CD4-positive, alpha-beta T cell treated with Interleukin-1 beta for 1 hour (primary cell): Measurements from ENCODE around the gene ACTG1.

Experiments
- DNase-seq, 2 donors: peaks; one replicate each; pipeline ENCODE4 v3.0.0-alpha.2; 2020 to 2022

Gene ACTG1

DNA sequence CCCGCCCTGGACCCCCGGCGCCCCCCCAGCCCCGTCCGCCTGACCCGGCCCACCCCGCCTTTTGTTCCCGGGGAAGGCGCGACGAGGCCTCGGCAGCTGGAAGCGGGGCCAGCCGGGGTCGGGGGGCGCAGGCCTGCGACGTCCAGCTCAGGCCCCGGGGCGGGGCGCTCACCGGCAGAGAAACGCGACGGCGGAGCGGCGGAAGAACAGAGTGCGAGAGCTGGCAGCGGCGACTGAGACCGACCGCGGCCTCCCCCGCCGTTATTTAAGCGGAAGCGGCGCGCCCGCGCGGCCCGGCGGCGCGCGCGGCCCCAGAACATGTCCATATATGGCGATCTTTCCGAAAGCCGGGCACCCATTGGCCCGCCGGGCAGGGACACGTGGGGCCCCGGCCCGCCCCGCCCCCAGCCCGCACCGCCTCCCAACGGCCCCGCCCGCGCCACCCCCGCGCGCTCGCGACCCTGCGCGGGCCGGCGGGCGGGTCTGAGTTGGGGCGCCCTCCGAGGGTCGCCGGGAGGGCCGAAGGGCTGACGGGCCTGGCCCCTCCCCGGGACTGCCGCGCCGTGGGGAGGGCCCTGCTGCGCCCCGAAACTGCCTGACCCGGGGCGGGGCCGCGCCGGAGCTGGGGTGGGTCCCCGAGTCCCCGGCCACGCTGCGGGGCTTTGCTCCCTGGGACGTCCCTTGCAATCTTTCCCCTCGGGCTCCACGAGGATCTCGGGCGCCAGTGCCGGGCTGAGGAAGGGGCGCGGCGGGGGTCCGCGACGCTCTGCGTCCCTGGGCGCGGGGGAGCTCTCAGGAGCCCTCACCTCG lies at the start of gene ACTG1:
TSS of gene ACTG1 (minus strand) at position 238 of the 810 bp plus-strand sequence. CDS start 445 bp downstream, outside the sequence.
- peak; percentile 94 to 95 for DNase-seq

DNA sequence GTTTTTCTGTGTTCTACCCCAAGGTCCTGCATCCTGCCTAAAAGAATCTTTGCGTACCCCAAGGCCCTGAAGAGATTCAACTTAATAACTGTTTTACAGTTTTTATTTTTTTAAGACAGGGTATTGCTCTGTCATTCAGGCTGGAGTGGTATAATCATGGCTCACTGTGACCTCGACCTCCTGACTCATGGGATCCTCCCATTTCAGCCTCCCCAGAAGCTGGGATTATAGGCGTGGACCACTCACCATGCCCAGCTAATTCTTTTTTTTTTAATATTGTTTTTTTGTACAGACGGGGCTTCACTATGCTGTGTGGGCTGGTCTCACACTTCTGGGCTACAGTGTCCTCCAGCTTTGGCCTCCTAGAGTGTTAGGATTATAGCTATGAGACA lies 48.9 kb upstream of the ACTG1 start:
- no peak for DNase-seq

DNA sequence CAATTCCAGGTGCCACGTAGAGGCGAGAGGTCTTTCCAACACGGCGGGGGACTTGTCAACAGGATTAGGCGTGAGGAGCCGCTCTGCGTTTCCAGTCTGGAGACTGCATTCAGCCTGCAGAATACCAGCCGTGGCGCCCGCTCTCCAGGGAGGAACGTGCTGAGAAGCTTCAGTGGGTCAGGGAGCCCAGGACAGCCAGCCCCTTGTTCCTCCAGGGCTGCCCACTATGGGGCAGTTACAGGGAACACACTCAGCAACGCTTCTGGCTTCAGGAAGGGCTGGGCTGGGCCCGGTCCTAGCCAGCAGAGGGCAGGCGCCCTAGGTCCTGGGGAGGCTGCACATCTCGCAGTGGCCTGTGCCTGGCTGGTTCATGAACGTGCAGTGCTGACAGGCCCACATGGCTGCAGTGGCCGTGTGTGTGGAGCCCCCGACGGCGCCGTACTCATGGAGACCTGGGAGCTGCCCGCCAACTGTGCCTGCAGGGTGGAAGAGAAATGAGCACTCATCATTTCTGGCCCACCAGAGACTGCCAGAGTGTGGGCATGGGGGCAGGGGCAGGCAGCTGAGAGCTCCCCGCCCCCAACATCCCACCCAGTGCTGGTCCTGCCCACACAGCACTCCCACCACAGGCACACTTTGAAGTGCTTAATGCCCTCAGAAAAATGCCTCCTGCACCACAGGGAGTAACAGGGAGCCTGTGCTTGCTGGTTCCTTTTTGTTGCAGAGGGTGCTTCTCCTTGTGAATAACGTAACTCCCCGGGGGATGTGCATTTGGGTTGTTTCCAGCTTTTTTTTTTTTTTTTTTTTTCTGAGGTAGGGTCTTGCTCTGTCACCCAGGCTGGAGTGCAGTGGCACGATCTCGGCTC lies 46.6 kb upstream of the ACTG1 start:
- DNase-seq, result peak in 1 of 2 donors; percentile 24

DNA sequence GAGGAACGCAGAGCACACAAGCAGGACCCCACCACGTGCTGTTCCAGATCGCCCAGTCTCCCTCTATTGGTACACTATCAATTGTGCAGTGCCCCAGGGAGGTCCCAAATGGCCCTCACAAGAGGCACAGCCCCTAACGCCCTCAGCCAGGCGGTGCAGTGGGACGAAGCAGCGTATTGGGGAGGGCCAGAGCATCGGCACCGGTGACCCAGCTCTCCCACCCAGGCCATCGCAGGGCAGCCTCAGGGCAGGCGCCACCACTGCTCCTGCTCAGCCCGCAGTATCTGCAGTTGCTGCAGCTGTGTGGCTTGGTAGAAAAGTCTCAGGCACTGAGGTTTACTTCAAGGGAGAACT lies 45.5 kb upstream of the ACTG1 start:
- no peak for DNase-seq

DNA sequence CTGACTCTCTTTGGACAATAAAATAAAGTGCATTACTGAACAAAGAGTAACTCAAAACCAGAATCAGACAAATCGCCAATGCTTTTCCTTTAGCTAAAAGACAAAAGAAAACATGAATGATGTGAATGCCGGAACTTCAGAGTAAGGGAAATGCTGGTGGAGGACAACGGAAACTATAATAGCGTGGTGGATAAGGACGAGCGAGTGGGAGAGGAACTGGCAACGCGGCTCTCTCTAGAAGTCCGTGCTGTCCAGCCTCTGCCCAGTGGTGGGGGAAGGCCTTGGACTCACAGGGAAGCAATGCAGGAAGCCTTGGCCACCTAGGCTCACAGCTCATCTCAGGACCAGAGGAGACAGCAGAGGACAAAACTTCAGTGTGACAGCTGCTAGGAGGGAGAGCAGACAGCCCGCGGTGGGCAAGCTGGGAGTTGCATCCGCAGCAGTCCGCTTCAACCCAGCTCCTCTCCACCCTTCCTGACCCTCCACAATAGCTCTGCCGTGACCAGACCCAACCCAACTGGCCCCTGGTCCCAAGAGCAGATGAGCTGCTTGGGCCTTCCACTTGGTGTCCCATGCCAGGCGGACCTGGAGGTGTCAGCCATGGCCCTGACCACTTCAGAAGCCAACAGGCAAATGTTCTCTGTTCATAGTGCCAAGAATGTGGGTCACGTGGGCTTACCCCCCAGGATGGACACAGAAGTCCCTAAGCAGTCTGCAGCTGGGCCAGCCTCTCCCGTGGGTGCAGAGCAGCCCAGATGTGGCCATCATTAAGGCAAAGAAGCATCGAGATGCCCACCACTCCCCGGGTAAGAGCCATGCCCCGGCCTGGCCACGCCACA lies 44.9 kb upstream of the ACTG1 start:
- DNase-seq, result no peak

DNA sequence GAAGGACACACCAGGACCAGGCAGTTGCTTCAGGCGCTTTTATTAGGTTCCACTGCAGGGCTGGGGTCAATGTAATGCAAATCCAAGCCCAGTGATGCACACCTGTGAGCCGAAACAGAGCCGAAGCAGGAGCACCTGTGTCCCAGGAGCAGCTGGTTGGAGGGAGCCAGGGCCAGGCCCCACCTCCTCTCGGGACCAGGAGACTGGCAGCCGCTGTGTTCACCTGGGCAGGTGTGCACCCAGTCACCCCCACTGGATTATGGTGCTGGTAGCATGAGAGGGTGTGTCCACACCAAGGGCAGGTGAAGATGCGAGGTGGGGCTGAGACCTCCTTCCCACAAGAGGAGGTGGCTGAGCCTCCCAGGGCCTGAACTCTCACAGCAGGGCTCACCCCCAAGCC lies 44.3 kb upstream of the ACTG1 start:
- DNase-seq, result no peak

DNA sequence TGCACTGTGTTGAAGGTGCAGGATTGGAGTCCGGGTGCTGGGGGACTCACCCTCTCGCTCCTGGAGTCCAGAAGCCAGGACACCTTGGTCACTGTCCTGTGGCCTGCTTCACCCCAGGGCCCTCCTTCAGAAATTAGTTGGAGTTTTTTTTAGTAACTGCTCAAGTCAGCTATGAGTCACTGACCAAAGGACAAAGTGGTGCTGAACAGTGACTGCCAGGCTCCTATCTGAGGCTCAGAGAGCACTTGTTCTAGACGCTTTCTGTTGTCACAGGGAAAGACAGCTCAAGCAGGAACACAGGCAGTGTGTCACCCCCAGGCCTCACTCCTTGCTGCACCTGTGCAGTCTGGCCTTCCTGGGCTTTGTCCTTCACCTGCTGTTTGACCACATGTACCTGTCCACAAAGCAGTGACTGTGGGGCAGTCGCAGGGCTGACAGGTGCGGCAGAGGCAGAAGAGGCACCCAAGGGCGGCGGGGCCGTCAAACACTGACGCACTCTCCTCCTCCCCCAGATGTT lies 43.6 kb upstream of the ACTG1 start:
- no peak for DNase-seq

DNA sequence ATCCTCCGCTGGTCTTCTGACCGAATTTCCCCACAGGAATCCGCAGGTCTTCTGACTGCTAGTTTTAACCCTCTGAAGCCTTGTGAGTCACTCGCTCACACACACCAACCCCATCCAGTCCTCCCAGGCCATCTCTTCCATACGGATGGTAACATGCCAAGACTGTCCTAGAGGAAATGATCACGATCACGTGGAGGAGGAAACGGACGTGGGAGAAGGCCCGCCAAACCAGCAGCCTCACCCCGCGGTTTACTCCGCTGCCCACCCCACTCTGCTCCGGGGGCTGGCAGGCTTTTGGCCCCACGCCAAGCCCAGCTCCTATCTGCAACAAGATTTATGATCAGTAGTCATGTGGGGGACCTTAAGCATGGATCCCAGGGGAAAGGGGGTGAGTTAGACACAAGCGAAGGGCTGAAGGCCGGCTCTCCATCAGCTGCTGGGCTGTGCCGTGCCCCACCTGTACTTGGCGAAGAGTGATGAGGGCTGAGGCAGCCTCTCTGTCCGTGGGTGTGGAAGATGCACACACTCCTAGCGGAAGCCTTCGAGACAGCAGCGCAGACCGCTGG lies 41.1 kb upstream of the ACTG1 start:
- no peak for DNase-seq

DNA sequence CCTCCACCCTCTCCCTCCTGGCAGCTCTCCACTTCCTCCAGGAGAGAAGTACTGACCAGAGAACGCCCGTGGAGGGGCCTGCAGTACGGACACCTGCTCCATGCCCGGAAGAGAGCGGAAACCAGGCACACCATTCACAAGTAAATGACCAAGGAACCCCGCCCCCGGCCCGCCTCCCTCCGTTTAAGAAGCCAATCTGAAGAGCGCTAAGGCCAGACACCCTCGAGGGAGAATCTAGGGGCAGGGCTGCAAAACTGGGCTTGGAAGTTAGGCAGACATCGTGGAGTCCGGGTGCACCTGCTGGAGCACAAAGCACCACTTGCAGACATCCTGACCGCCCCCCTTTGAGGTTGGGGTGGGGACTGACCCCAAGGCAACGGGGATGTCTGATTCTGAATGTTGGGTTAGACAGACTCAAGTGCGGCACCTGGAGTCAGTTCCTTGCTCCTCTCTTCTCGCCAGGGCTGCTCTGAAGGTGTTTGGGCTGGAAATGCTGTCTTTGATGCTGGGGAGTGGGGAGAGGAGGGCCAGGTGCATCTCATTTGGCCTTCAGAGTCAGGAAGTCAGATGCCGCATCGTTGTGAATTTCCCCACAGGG lies 40.5 kb upstream of the ACTG1 start:
- DNase-seq, result peak; percentile 72 to 80

DNA sequence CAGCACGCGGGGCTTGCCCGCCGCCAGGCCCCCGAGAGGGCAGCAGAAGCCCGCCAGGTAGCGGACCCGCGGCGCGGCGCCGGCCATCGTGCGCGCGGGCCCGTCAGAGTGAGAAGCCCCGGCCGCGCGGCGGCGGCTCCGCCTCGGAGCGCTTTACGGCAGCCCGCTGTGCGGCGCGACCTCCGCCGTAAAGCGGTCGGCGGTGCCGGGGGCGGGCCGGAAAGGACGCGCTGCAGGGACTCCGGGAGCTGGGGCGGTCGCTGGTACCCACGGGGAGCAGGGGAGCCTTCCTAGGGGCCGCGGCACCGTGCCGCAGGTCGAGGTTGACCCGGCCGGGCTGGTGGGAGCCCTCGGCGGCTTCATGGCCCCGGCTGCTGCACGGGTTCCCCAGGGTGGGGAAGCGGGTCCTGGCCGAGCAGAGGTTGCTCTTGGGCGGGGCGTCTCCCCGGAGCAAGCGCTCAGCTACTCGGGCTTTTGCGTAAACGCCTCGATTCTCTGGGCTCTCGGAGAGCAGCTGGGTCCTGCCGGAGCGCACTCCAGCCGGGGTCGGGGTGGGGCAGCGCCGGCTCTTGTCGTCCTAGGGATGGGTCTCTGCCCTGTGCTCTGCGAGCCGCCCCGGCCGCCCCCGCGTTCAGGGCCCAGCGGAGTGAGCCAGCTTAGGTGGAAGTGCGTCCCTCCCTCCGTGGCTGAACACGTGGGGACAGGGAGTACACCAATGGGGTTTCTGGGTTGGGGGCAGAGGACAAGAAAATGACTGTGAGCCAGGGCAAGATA lies 39.8 kb upstream of the ACTG1 start, which contains the start of gene FAAP100:
TSS of gene FAAP100 (minus strand) at position 110 of the 774 bp plus-strand sequence. CDS start at position 87, 23 bp downstream.
- peak; percentile 81 to 83 for DNase-seq

DNA sequence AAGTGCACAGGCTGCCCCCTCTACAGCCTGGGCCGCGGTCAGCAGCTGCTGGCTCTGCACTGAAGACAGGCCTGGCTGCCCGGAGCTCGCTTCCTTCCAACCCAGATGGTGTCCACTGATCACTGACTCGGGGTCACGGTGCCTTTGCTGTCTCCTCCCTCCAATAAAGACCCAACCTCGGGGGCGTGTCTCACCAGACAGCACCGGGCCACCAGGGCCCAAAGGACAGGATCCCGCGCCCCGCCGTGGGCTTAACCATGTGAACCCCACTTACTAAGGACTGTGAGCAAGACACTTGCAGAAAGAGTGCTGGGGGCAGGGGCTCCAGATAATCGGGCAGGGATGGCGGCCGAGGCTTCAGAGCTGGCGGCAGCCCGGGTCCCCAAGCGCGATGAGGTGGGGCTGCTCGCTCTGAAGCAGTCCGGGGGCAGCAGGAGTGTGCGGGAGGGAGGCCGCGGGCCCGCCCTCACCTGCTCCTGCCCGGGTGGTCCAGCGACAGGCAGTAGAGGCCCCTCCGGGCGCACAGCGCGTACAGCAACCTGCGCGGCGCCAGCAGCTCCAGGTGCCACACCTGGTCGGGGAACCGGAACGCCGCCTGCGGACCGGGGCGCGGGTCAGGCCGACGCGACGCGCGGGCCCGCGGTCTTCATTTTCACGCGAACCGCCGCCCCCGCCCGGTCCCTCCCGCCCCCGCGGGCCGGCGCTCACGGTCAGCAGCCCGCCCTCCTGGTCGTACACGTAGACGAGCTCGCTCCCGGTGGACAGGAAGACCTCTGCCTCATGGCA lies 39.1 kb upstream of the ACTG1 start:
- no peak for DNase-seq

DNA sequence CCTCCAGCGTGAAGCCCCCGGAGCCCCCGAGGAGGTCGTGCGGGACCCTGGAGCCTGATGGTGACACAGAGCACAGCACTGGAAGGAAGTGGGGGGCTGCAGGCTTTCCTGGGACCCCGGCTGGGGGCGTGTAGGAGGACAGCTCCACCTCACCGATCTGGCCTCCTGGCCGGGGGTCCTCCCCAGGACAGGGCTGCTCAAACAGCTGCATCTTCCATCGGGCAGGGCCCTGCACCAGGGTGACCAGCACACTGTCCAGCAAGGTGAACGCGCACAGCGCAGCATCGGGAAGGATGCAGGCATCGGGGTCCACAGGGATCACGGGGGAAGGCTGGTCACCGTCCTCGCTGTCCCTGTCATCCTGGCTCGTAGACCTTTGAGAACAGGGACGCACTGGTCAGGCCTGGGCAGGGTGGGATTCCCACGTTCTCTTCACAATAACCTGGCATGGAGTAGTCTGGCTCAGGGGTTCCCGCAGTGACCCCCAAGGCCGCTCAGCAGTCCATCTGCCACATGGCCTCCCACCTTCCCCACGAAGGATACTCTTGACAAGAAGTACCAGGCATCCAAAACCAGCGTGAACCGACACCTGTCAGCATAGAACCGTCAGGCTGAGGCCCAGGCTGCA lies 38.3 kb upstream of the ACTG1 start:
- no peak for DNase-seq

DNA sequence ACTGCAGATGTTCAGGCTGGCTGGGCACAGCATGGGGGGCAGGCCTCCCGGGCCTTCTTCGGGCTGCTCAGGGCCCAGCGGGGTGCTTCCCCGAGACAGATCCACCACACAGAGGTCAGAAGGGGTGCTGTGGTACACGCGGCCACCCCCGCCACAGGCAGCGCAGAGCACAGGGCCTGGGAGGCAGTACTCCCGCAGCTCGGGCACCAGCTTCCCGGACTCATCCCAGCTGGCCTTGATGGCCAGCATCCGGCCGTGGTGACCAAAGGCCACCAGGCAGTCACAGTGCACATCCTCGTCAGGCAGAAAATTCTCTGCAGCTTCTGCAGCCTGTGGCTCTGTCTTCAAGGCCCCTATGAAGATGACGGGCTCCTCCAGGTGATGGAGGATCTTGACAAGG lies 37.7 kb upstream of the ACTG1 start:
- no peak for DNase-seq

DNA sequence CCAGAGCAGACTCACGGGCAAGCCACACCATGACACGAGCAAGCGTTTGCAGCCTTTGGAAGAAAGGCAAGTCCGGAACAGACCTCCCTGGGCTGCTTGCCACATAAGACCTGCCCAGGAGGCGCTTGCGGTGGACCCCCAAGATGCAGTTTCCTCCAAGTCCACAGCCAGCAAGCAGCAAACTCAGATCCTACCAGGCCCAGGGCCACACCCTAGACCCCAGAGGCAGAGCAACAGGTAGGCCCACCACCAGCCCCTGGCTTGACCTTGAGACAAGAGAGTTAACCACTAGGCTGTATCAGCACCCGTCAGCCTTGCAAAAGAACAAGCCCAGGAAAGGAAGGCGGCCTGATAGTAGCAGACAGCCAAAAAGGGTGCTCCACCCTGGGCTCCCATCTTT lies 37.2 kb upstream of the ACTG1 start:
- DNase-seq, result no peak

DNA sequence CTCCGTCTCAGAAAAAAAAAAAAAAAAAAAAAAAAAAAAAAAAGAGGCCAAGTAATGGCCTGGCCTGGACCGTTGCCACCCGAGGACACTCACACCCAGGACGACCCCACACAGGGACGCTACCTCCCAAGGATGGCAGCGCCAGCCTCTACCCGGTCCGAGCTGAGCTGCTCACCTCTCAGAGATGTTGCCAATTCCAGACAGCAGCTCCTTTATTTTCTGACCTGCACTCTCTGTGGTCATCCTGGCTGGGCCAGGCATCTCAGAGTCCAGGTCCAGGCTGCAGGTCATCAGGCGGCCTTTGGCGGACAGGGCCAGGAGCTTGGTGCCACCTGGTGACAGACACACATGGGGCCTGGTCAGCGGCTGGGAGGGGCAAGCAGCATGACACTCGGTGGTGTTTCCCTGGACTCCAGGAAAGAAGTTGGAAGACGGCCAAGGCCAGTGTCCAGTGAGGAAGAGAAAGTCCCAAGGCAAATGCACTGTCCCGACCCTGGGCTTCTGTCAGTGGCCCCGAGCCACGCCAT lies 36.5 kb upstream of the ACTG1 start:
- no peak for DNase-seq

DNA sequence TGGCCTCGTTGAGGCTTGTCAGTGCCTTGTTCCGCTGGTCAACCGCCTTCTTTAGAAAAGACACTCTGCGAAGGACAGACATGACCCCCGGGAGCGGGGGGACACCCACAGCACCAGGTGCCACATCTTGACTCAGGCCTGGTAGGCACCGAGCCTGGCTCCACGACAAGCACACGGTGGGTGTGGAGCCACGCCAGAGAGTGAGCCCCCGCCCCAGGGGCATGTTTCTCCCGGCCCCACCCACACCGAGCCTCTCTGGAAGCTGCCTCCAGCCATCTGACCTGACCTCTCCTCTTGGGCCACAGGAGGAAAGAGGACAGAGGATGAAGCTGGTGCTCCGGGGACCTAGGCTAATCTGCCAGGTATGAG lies 35.0 kb upstream of the ACTG1 start:
- DNase-seq, result no peak

DNA sequence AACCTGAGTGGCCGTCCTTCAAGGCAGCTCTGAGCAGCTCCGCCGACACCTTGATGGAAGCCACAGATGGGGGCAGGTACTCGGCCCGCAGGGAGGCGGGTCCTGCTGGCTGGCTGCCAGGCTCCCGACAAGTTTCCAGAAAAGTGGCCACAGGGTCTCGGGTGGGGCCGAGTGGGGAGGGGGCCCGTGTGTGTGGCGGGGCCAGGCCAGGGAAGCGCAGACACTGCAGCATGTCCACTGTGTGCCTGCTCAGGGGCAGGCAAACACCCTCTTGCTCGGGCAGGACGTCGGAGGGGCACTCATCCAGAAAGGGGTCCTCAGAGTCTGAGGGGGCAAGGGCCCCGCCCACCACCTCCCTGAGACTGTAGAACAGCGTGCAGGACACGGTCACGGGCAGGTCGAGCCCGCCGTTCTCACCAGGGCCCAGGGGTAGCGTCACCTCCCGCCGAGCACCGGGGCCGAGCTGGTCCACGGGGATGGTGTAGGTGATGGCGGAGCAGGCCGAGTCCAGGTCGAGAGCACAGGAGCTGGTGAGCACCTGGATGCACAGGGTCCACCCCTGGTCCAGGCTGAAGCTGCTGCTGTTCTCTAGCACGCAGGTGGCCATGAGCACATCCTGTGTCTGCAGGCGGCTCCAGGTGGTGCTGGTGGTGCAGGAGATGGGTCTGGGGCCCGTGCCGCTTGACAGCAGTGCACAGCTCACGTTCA lies 34.5 kb upstream of the ACTG1 start:
- no peak for DNase-seq

DNA sequence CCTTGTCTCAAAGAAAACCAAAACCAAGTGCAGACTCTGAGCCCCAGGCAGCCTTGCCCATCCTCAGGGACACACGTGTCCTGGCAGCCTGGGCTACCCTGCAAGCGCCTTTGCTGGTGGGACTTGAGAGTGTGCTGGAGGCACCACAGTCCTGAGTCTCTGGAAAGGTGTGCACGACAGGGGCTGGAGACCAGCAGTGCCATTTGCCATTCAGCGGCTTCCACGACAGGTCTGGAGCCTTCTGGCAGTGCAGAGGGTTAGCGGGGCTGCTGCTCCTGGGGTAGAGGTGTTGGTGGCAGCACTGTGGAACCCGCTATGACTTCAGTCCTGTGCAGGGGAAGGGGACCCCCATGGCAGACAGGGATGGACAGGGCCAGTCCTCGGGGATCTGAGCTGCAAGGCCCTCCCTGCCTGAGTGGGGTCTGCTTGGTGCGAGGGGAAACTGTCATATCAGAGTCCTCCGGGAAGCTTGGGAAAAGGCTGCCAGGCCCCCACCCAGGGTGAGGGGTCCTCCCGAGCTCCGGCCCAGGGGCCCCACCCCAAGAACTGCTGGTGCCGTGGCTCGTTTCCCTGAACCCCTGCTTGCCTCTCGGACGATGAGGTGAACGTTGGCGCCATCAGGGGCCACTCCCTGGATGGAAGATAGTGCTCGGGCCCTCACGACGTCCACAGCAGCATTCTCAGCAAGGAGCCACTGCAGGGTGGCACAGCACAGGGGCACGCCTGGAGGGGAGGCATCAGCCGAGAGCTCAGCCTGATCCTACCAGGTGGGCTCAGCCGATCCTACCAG lies 32.8 kb upstream of the ACTG1 start:
- no peak for DNase-seq
